ENCODE results near the gene XPO6. TPM values are rescaled to one million over a fixed set of nuclear protein-coding genes. Genes with fewer than 3 reads are reported as not detected.
"Not testable (repeated sequence)": the region's sequence is repeated elsewhere in the genome, so short reads cannot be mapped to it uniquely, and the experiment has no call there.

Gene XPO6
- total RNA-seq, 8 experiments from 2014 or later = 61.4 to 150 (median 82.2) TPM

DNA sequence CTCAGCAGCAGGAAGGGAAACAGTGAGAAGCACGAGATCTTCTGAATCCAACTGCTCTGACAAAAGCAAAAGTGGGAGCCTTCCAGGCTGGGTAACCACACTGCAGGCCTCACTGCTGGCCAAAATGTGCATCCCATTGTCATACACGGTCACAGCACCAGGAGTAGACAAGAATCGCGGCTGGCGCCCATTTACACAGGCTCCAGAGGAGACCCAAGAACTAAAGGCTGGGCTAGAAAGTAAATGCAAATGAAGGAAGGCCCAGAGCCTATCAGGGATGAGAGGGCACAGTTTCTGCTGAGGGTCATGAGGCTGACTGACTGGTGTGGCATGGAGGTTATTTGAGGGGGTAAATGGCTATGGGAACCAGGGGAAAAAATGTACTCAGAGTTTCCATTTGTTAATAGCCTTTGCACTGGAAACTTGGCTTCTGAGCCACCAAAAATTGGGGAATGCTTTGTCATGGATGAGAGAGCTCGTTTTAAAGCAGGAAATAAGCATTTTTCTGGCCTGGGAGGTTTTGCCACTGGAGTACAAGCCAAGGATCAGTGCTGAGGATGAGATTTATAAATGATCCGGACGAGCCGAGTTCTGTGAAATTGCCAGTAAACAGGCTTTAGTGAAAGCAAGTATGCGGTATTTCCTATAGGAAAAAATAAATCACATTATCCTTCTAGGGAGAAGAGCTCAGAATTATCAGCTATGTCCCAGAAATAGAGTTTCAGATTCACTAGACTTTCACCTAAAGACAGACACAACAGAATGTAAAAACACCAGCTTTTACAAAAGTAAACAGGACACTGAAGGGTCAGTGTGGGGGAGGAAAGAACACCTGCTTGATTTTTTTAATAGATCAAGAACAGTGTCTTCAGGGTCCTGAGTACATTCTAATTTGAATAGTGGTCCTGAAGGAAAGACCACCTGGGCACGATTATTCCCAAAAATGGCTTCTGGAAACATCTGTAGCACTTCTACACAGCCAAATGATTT is 81.4 kb downstream of the XPO6 start:
- 18 to 100% (median 92%) methylated on average over 3 to 8 of the region's 11 CpGs for WGBS, 10 experiments
- no peak for ATAC-seq (replicated peaks in 6 of 8)
- no peak overlapping the region for H3K4me3 ChIP-seq
- no peaks in the 10 kb centered on the region for H3K4me1 ChIP-seq (replicated peaks in 1 of 2)
- in situ Hi-C loops (cut with MboI; ENCODE audit: low pct_unique_long_range_greater_than_20kb in 2 of 9, low sequenced_read_pairs in 9 of 9, unreplicated experiment in 9 of 9) = no loop called here
- no peak overlapping the region for H3K27ac ChIP-seq

DNA sequence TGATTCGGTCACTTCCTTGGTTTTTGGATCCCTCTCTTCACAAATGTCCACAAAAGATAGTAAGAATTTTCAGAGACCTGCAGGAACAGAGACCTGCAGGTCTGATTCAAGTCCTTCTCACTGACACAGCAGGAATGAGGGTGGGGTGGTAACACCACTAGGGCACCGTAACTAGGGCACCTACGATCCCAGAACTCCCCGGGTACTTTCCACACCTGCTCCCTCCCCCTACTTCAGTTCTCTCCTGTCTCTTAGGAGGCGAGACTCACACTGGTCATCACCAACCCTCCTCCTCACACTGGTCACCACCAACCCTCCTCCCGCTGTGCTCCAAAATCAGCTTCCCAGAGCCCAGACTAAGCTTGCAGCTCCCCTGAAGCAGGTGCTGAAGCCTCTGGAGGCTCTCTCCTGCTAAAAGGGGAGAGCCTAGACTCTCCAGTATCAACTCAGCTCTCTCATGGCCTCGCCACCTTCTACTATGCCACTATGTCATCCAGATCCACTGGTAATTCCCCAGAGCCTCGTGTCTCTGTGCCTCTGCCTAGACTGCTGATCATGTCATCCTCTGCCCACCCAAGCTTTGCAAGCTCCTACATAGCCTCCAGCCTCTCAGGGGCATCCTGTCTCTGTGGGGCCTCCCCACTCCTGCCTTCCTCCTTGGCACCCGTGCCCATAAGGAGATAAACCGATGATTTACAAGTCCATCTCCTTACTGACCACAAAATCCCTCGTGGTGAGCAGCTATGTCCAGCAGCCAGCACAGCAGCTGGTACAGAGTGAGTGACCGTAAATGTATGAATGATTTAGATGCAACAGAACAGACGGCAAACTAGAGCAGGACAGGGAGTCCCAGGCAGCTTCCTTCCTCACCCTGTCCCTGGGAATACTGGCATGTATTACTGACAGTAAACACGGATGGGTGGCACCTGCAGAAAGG is 84.8 kb downstream of the XPO6 start:
- Histone ChIP-seq H3K4me1 (replicated peaks in 1 of 2) (no peaks in the 10 kb centered on the region), H3K27ac (no peak overlapping the region), H3K4me3 (no peak overlapping the region)
- in situ Hi-C loops (cut with MboI; ENCODE audit: low pct_unique_long_range_greater_than_20kb in 2 of 9, low sequenced_read_pairs in 9 of 9, unreplicated experiment in 9 of 9) = no loop called here
- 84 to 100% (median 95%) methylated on average over 2 to 11 of the region's 14 CpGs for WGBS, 10 experiments
- no peak for ATAC-seq (replicated peaks in 6 of 8)

DNA sequence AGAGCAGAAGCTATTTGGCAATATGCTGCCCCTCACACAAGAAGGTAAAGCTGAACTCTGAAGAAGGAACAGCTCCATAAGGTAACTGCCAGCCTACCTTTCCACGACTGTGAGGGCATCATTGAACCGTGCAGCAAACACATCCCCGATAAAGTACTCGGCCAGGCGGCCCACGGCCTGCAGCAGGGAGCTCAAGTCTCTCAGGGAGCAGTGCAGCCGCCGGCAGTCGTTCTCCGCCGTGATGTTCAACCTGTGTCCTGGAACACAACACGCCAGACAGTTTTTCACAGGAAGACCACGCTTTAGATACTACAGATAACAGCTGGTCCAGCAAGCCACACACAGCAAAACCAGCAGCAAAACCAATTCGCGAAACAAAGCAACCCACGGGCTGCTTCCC is 86.2 kb downstream of the XPO6 start:
- 73 to 100% (median 98%) methylated on average over 2 to 13 of the region's 16 CpGs; no CpG with 5 or more reads in 2 of the 10 experiments for WGBS, 10 experiments
- no peak for ATAC-seq (replicated peaks in 6 of 8)
- in situ Hi-C loops (cut with MboI; ENCODE audit: low pct_unique_long_range_greater_than_20kb in 2 of 9, low sequenced_read_pairs in 9 of 9, unreplicated experiment in 9 of 9) = no loop called here

DNA sequence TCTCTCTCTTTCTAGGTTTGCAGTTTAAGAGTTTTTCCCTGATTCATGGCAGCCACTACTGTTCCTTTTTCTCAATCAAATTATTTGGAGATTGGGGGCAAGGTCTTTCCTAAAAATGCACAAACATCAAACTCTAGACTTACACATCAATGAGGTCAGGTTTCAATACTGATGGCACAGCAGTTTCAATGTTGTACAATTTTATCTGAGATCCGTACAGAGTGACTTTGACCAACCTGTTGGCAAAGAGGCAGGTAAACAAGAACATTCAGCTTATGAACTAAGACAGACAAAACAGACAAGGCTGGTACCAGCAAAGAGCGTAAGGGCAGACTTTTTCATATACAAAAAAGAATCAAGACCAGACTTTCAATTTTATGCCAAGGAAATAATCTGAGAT is 90.2 kb downstream of the XPO6 start:
- no peak for ATAC-seq (replicated peaks in 6 of 8)
- H3K4me1 ChIP-seq (replicated peaks in 1 of 2) = no peaks in the 10 kb centered on the region
- 86 to 100% (median 97%) methylated on average over 1 to 2 of the region's 2 CpGs for WGBS, 10 experiments
- H3K27ac ChIP-seq = no peak overlapping the region
- no peak overlapping the region for H3K4me3 ChIP-seq
- in situ Hi-C loops (cut with MboI; ENCODE audit: low pct_unique_long_range_greater_than_20kb in 2 of 9, low sequenced_read_pairs in 9 of 9, unreplicated experiment in 9 of 9) = no loop called here

More for the DNA sequence above, 86.2 kb downstream of the XPO6 start:
- Histone ChIP-seq H3K27ac (no peak overlapping the region), H3K4me1 (replicated peaks in 1 of 2) (no peaks in the 10 kb centered on the region), H3K4me3 (no peak overlapping the region)

DNA sequence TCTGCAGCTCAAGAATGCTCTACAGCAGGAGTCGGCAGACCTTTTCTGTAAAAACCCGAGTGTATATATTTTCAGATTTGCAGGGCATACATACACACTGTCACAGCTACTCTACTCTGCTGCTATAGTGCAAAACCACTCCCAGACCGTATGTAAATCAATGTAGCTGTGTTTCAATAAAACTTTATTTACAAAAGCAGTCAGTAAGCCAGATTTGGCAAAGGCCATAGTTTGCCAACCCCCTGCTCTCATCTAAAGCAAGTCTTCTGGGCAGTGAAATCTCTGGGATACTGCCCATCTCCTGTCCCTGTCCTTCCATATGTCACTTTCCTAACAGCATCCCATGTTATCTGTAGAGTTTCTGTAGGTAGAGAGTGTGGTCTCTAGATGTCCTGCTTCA is 91.0 kb downstream of the XPO6 start:
- H3K27ac ChIP-seq = no peak overlapping the region
- WGBS, 10 experiments = 88 to 100% (median 100%) methylated on average over 1 to 3 of the region's 3 CpGs; no CpG with 5 or more reads in 4 of the 10 experiments
- in situ Hi-C loops (cut with MboI; ENCODE audit: low pct_unique_long_range_greater_than_20kb in 2 of 9, low sequenced_read_pairs in 9 of 9, unreplicated experiment in 9 of 9) = no loop called here
- no peak overlapping the region for H3K4me3 ChIP-seq
- ATAC-seq (replicated peaks in 6 of 8) = no peak
- H3K4me1 ChIP-seq (replicated peaks in 1 of 2) = no peaks in the 10 kb centered on the region

DNA sequence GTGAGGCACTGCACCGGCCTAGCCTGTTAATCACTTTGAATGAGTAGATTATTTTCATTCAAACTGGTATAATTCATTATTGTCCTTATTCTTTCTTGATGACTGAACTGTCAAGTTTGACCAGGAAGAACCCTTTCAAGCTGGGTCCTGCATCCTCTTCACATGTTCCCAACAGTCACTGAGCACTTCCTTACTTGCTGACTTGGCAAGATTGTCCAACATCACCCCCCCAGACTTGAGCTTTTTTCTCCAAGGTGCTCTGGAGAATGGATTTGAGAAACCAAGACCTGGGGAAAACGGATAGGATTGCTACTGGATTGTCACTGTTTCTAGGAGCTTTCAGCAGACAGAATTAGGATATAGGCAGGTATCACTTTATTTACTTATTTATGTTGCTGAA is 93.1 kb downstream of the XPO6 start:
- ATAC-seq (replicated peaks in 6 of 8) = no peak
- H3K4me3 ChIP-seq = no peak overlapping the region
- H3K4me1 ChIP-seq (replicated peaks in 1 of 2) = no peaks in the 10 kb centered on the region
- H3K27ac ChIP-seq = no peak overlapping the region
- in situ Hi-C loops (cut with MboI; ENCODE audit: low pct_unique_long_range_greater_than_20kb in 2 of 9, low sequenced_read_pairs in 9 of 9, unreplicated experiment in 9 of 9) = no loop called here
- 0 to 100% (median 86%) methylated on average over 1 to 2 of the region's 2 CpGs; no CpG with 5 or more reads in 1 of the 10 experiments for WGBS, 10 experiments

DNA sequence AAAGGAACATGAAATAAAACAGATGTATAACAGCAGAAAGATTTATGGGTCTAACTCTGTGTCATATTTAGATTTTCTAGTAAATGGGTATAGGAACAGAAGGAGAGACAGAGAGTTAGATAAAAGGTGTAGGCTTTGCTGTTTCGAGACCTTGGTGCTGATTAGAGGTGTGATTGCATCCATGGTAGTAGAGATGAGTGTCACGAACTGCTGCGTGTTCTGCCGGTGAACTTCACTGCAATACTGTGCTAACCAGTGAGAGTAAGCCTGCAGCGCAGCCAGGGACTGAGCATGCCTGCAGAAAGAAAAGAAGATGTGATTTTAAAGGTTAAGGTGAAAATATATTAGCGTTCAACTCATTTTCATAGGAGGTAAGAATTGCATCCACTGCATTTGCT is 94.6 kb downstream of the XPO6 start:
- Histone ChIP-seq H3K27ac (no peak overlapping the region), H3K4me1 (replicated peaks in 1 of 2) (no peaks in the 10 kb centered on the region), H3K4me3 (no peak overlapping the region)
- 85 to 100% (median 96%) methylated on average over 1 to 6 of the region's 6 CpGs; no CpG with 5 or more reads in 1 of the 10 experiments for WGBS, 10 experiments
- in situ Hi-C loops (cut with MboI; ENCODE audit: low pct_unique_long_range_greater_than_20kb in 2 of 9, low sequenced_read_pairs in 9 of 9, unreplicated experiment in 9 of 9) = no loop called here
- ATAC-seq (replicated peaks in 6 of 8) = no peak

DNA sequence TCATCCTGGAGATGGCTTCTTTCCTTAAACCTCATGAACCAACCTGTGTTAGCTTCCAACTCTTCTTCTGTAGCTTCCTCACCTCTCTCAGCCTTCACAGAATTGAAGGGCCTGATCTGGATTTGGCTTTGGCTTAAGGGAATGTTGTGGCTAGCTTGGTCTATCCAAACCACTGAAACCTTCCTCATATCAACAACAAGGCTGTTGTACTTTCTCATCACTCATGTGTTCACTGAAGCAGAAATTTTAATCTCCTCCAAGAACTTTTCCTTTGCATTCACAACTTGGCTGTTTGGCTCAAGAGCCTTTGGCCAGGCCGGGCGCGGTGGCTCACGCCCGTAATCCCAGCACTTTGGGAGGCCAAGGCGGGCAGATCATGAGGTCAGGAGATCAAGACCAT is 95.9 kb downstream of the XPO6 start:
- 87 to 100% (median 100%) methylated on average over 1 to 6 of the region's 6 CpGs; no CpG with 5 or more reads in 5 of the 10 experiments for WGBS, 10 experiments
- H3K4me1 ChIP-seq (replicated peaks in 1 of 2); ATAC-seq (replicated peaks in 6 of 8); H3K4me3 ChIP-seq; in situ Hi-C loops (cut with MboI; ENCODE audit: low pct_unique_long_range_greater_than_20kb in 2 of 9, low sequenced_read_pairs in 9 of 9, unreplicated experiment in 9 of 9); H3K27ac ChIP-seq: not testable (repeated sequence)

DNA sequence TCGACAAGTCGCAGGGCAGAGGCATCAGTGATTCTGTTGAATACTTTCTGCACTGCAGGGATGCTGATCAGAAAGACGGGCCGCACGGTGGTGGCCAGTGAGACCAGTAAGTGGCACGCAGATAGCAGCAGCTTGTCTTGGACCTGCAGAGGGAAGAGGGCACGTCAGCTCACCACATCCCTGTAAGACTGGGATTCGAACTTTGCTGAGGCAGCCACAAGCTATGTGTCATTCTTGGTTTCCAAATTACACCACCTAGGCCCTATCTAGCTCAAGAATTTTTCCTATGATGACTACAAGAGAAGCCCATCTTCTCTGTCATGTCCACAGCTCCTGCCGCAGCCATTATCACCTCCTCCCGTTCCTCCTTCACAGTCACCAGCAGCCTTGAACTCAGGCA is 98.9 kb downstream of the XPO6 start:
- H3K4me1 ChIP-seq (replicated peaks in 1 of 2) = no peaks in the 10 kb centered on the region
- 86 to 100% (median 94%) methylated on average over 1 to 6 of the region's 10 CpGs; no CpG with 5 or more reads in 5 of the 10 experiments for WGBS, 10 experiments
- H3K4me3 ChIP-seq = no peak overlapping the region
- in situ Hi-C loops (cut with MboI; ENCODE audit: low pct_unique_long_range_greater_than_20kb in 2 of 9, low sequenced_read_pairs in 9 of 9, unreplicated experiment in 9 of 9) = no loop called here
- no peak overlapping the region for H3K27ac ChIP-seq
- no peak for ATAC-seq (replicated peaks in 6 of 8)

DNA sequence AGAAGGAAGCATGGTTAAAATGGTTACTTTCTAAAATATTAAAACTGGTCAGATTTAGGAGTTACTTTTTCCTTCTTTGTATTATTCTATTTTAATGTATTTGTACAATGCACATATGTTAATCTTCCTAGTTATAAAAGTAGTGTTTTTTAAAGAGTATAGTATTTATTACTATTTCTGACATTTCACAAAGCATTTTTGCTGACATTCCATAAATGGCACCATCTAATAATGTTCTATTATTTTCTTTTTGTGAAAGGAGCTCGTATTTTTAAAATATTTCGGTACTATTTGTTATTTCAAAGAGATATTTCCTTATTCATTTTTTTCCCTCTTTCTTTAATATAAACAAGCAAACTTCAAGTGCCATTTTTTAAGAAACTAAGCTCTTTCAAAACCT is 100.8 kb downstream of the XPO6 start:
- ATAC-seq (replicated peaks in 6 of 8) = no peak
- H3K4me1 ChIP-seq (replicated peaks in 1 of 2) = no peaks in the 10 kb centered on the region
- H3K4me3 ChIP-seq = no peak overlapping the region
- WGBS, 10 experiments = 86 to 100% (median 98%) methylated on average over 2 of the region's 2 CpGs
- H3K27ac ChIP-seq = no peak overlapping the region
- in situ Hi-C loops (cut with MboI; ENCODE audit: low pct_unique_long_range_greater_than_20kb in 2 of 9, low sequenced_read_pairs in 9 of 9, unreplicated experiment in 9 of 9) = no loop called here

DNA sequence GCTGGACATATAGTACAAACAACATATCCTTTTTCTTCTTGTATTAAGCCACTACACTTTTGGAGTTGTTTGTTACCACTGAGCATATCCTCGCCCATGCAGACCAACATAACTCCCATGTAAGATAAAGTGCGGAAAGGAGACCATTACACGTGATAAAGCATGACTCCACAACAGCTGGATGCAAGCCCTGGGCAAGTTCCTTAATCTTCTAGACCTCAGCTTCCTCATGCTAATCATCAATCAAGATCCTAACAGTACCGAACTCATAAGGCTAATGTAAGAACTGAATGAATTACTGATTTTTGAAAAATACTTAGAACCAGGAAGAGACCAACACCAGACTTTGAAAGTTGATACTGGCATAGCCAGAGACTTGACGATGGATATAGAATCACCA is 101.3 kb downstream of the XPO6 start:
- H3K4me3 ChIP-seq = no peak overlapping the region
- no peak for ATAC-seq (replicated peaks in 6 of 8)
- in situ Hi-C loops (cut with MboI; ENCODE audit: low pct_unique_long_range_greater_than_20kb in 2 of 9, low sequenced_read_pairs in 9 of 9, unreplicated experiment in 9 of 9) = no loop called here
- no peak overlapping the region for H3K27ac ChIP-seq
- H3K4me1 ChIP-seq (replicated peaks in 1 of 2) = no peaks in the 10 kb centered on the region
- 74 to 100% (median 90%) methylated on average over 1 to 5 of the region's 5 CpGs; no CpG with 5 or more reads in 1 of the 10 experiments for WGBS, 10 experiments

DNA sequence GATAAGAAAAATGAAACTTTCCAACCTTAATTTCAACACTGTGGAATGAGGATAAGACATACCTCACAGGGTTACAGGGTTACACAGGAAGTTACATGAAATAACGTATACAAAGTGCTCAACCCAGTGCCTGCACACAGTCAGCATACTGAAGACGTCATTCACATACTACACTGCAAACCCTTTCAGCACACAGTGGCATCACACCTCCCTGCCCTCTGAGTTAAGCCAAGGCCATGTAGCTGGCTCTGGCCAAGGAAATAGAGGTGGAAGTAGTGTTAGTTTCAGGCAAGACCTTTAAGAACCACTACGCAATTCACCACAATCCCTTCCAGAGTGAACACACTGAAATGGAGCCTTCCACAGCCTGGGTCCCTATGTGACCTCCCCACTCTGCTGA is 101.7 kb downstream of the XPO6 start:
- Histone ChIP-seq H3K27ac (no peak overlapping the region), H3K4me1 (replicated peaks in 1 of 2) (no peaks in the 10 kb centered on the region), H3K4me3 (no peak overlapping the region)
- WGBS, 10 experiments = 60 to 100% (median 86%) methylated on average over 1 to 3 of the region's 3 CpGs; no CpG with 5 or more reads in 2 of the 10 experiments
- in situ Hi-C loops (cut with MboI; ENCODE audit: low pct_unique_long_range_greater_than_20kb in 2 of 9, low sequenced_read_pairs in 9 of 9, unreplicated experiment in 9 of 9) = no loop called here
- ATAC-seq (replicated peaks in 6 of 8) = no peak

All from motor neuron (in vitro differentiated cells).